Activated T-cell treated with anti-CD3 and anti-CD28 coated beads, Interleukin-2, amount 50 U/mL, for 24 hours (primary cell): ENCODE results near the gene F13A1.

Experiments used
- DNase-seq: peaks from one replicate; pipeline ENCODE4 v3.0.0-alpha.2; 2020
- H3K27ac Mint-ChIP-seq: 2 replicates; pipeline ENCODE4 v1.8.0; 2020; ENCODE audit warnings: mild to moderate bottlenecking, mixed read lengths
- H3K27me3 Mint-ChIP-seq: 2 replicates; pipeline ENCODE4 v1.8.0; 2020; ENCODE audit warnings: mixed read lengths
- H3K36me3 Mint-ChIP-seq: 2 replicates; pipeline ENCODE4 v1.8.0; 2020; ENCODE audit warnings: low read depth, mixed read lengths
- H3K4me1 Mint-ChIP-seq: 2 replicates; pipeline ENCODE4 v1.8.0; 2020; ENCODE audit warnings: low read depth, mixed read lengths
- H3K4me3 Mint-ChIP-seq: 2 replicates; pipeline ENCODE4 v1.8.0; 2020; ENCODE audit warnings: mild to moderate bottlenecking, moderate library complexity, mixed read lengths
- H3K9me3 Mint-ChIP-seq: 2 replicates; pipeline ENCODE4 v1.8.0; 2020; ENCODE audit warnings: mixed read lengths

F13A1 gene

GRCh38 chr6:6287415-6287814 lies 33.0 kb downstream of the F13A1 start:
- Mint-ChIP-seq H3K4me3 (no peak overlapping the region), H3K4me1 (no peaks in the 10 kb centered on the region), H3K9me3 (no peaks in the 10 kb centered on the region), H3K36me3 (no peaks in the 10 kb centered on the region), H3K27me3 (peaks cover 28% of the 10 kb centered on the region), H3K27ac (no peak overlapping the region)
- DNase-seq: no peak

GRCh38 chr6:6285679-6286078 lies 34.8 kb downstream of the F13A1 start:
- Mint-ChIP-seq H3K27me3 (peaks cover 13% of the 10 kb centered on the region), H3K27ac (no peak overlapping the region), H3K4me1 (no peaks in the 10 kb centered on the region), H3K4me3 (no peak overlapping the region), H3K36me3 (no peaks in the 10 kb centered on the region), H3K9me3 (no peaks in the 10 kb centered on the region)
- no peak for DNase-seq

- H3K36me3 Mint-ChIP-seq: no peaks in the 10 kb centered on the region
- H3K4me3 Mint-ChIP-seq: no peak overlapping the region
- no peaks in the 10 kb centered on the region for H3K4me1 Mint-ChIP-seq
- no peak for DNase-seq
- H3K9me3 Mint-ChIP-seq: no peaks in the 10 kb centered on the region
- H3K27ac Mint-ChIP-seq: no peak overlapping the region
- H3K27me3 Mint-ChIP-seq: peaks cover 7% of the 10 kb centered on the region
Observed at GRCh38 chr6:6284221-6284966, 36.1 kb downstream of the F13A1 start.

GRCh38 chr6:6283746-6284145 lies 36.7 kb downstream of the F13A1 start:
- no peaks in the 10 kb centered on the region for H3K4me1 Mint-ChIP-seq
- no peak overlapping the region for H3K27ac Mint-ChIP-seq

GRCh38 chr6:6282716-6283115 lies 37.7 kb downstream of the F13A1 start:
- Mint-ChIP-seq H3K36me3 (no peaks in the 10 kb centered on the region), H3K4me1 (no peaks in the 10 kb centered on the region), H3K27ac (no peak overlapping the region), H3K4me3 (no peak overlapping the region), H3K9me3 (no peaks in the 10 kb centered on the region), H3K27me3 (peaks cover 17% of the 10 kb centered on the region)
- no peak for DNase-seq

More at GRCh38 chr6:6283746-6284145, 36.7 kb downstream of the F13A1 start:
- Mint-ChIP-seq H3K36me3 (no peaks in the 10 kb centered on the region), H3K4me3 (no peak overlapping the region), H3K27me3 (peaks cover 10% of the 10 kb centered on the region), H3K9me3 (no peaks in the 10 kb centered on the region)
- no peak for DNase-seq

GRCh38 chr6:6277413-6277812 lies 43.0 kb downstream of the F13A1 start:
- Mint-ChIP-seq H3K4me3 (no peak overlapping the region), H3K27ac (no peak overlapping the region), H3K36me3 (no peaks in the 10 kb centered on the region), H3K4me1 (no peaks in the 10 kb centered on the region), H3K9me3 (no peaks in the 10 kb centered on the region), H3K27me3 (peaks cover 31% of the 10 kb centered on the region)
- no peak for DNase-seq

GRCh38 chr6:6270948-6271535 lies 49.4 kb downstream of the F13A1 start:
- Mint-ChIP-seq H3K4me3 (no peak overlapping the region), H3K36me3 (no peaks in the 10 kb centered on the region), H3K4me1 (no peaks in the 10 kb centered on the region)

GRCh38 chr6:6260196-6260722 lies 60.2 kb downstream of the F13A1 start:
- Mint-ChIP-seq H3K27me3 (peaks cover 8% of the 10 kb centered on the region), H3K27ac (no peak overlapping the region), H3K4me3 (no peak overlapping the region), H3K9me3 (no peaks in the 10 kb centered on the region), H3K36me3 (no peaks in the 10 kb centered on the region), H3K4me1 (no peaks in the 10 kb centered on the region)
- no peak for DNase-seq

More at GRCh38 chr6:6270948-6271535, 49.4 kb downstream of the F13A1 start:
- Mint-ChIP-seq H3K9me3 (peaks cover 3% of the 10 kb centered on the region), H3K27me3 (peaks cover 41% of the 10 kb centered on the region), H3K27ac (no peak overlapping the region)
- no peak for DNase-seq

GRCh38 chr6:6256886-6257285 lies 63.6 kb downstream of the F13A1 start:
- Mint-ChIP-seq H3K27ac (no peak overlapping the region), H3K36me3 (no peaks in the 10 kb centered on the region), H3K4me3 (no peak overlapping the region), H3K4me1 (no peaks in the 10 kb centered on the region), H3K27me3 (peaks cover 22% of the 10 kb centered on the region), H3K9me3 (no peaks in the 10 kb centered on the region)
- no peak for DNase-seq

GRCh38 chr6:6256259-6256658 lies 64.2 kb downstream of the F13A1 start:
- Mint-ChIP-seq H3K36me3 (no peaks in the 10 kb centered on the region), H3K27me3 (peaks cover 28% of the 10 kb centered on the region), H3K27ac (no peak overlapping the region), H3K4me3 (no peak overlapping the region), H3K4me1 (no peaks in the 10 kb centered on the region), H3K9me3 (no peaks in the 10 kb centered on the region)
- no peak for DNase-seq

- H3K9me3 Mint-ChIP-seq: no peaks in the 10 kb centered on the region
- H3K27me3 Mint-ChIP-seq: peaks cover 47% of the 10 kb centered on the region
- H3K4me1 Mint-ChIP-seq: no peaks in the 10 kb centered on the region
- no peak overlapping the region for H3K27ac Mint-ChIP-seq
- H3K36me3 Mint-ChIP-seq: no peaks in the 10 kb centered on the region
- no peak overlapping the region for H3K4me3 Mint-ChIP-seq
- no peak for DNase-seq
Observed at GRCh38 chr6:6251555-6252280, 68.7 kb downstream of the F13A1 start.

- Mint-ChIP-seq H3K27ac (no peak overlapping the region), H3K9me3 (no peaks in the 10 kb centered on the region), H3K27me3 (peaks cover 34% of the 10 kb centered on the region), H3K4me1 (no peaks in the 10 kb centered on the region), H3K36me3 (no peaks in the 10 kb centered on the region), H3K4me3 (no peak overlapping the region)
- no peak for DNase-seq
Observed at GRCh38 chr6:6248651-6249050, 71.8 kb downstream of the F13A1 start.

- Mint-ChIP-seq H3K36me3 (no peaks in the 10 kb centered on the region), H3K27ac (no peak overlapping the region), H3K4me3 (no peak overlapping the region), H3K9me3 (no peaks in the 10 kb centered on the region), H3K27me3 (peaks cover 30% of the 10 kb centered on the region), H3K4me1 (no peaks in the 10 kb centered on the region)
- no peak for DNase-seq
Observed at GRCh38 chr6:6246544-6246943, 73.9 kb downstream of the F13A1 start.

- no peak overlapping the region for H3K4me3 Mint-ChIP-seq
- H3K36me3 Mint-ChIP-seq: no peaks in the 10 kb centered on the region
- no peak overlapping the region for H3K27ac Mint-ChIP-seq
- H3K27me3 Mint-ChIP-seq: peaks cover 31% of the 10 kb centered on the region
- no peaks in the 10 kb centered on the region for H3K4me1 Mint-ChIP-seq
- no peak for DNase-seq
- H3K9me3 Mint-ChIP-seq: no peaks in the 10 kb centered on the region
Observed at GRCh38 chr6:6244624-6245023, 75.8 kb downstream of the F13A1 start.

- no peaks in the 10 kb centered on the region for H3K9me3 Mint-ChIP-seq
- H3K4me3 Mint-ChIP-seq: no peak overlapping the region
- DNase-seq: no peak
- H3K27ac Mint-ChIP-seq: no peak overlapping the region
- H3K4me1 Mint-ChIP-seq: no peaks in the 10 kb centered on the region
- H3K27me3 Mint-ChIP-seq: peaks cover 27% of the 10 kb centered on the region
- no peaks in the 10 kb centered on the region for H3K36me3 Mint-ChIP-seq
Observed at GRCh38 chr6:6243846-6244245, 76.6 kb downstream of the F13A1 start.
